ENCODE results near the gene PKP3.
"Not testable (repeated sequence)": the region's sequence is repeated elsewhere in the genome, so short reads cannot be mapped to it uniquely, and the experiment has no call there.

The PKP3 gene

GRCh38 chr11:377174-377865 lies 16.7 kb upstream of the PKP3 start:
- no peak for DNase-seq (ENCODE audit: low spot score)

GRCh38 chr11:377883-378500 lies 16.0 kb upstream of the PKP3 start:
- no peak for DNase-seq (ENCODE audit: low spot score)

GRCh38 chr11:379205-380094 lies 14.6 kb upstream of the PKP3 start:
- DNase-seq (ENCODE audit: low spot score) = no peak

GRCh38 chr11:380095-380480 lies 13.9 kb upstream of the PKP3 start:
- DNase-seq (ENCODE audit: low spot score) = no peak

GRCh38 chr11:380491-380890 lies 13.5 kb upstream of the PKP3 start:
- no peak for DNase-seq (ENCODE audit: low spot score)

- DNase-seq (ENCODE audit: low spot score) = no peak
Measured at GRCh38 chr11:380996-381395, 13.0 kb upstream of the PKP3 start.

- DNase-seq (ENCODE audit: low spot score) = no peak
Measured at GRCh38 chr11:381501-382072, 12.4 kb upstream of the PKP3 start.

- no peak for DNase-seq (ENCODE audit: low spot score)
Measured at GRCh38 chr11:382081-382629, 11.9 kb upstream of the PKP3 start.

- no peak for DNase-seq (ENCODE audit: low spot score)
Measured at GRCh38 chr11:383431-383830, 10.6 kb upstream of the PKP3 start.

- DNase-seq (ENCODE audit: low spot score) = no peak
Measured at GRCh38 chr11:384511-384910, 9.5 kb upstream of the PKP3 start.

- DNase-seq (ENCODE audit: low spot score) = no peak
Measured at GRCh38 chr11:385594-386351, 8.2 kb upstream of the PKP3 start.

GRCh38 chr11:386483-386882 lies 7.5 kb upstream of the PKP3 start:
- no peak for DNase-seq (ENCODE audit: low spot score)

- no peak for DNase-seq (ENCODE audit: low spot score)
Measured at GRCh38 chr11:387193-387793, 6.7 kb upstream of the PKP3 start.

- not testable (repeated sequence) for DNase-seq (ENCODE audit: low spot score)
Measured at GRCh38 chr11:389369-389768, 4.6 kb upstream of the PKP3 start.

GRCh38 chr11:390175-390574 lies 3.8 kb upstream of the PKP3 start:
- DNase-seq (ENCODE audit: low spot score) = no peak

- DNase-seq (ENCODE audit: low spot score) = no peak
Measured at GRCh38 chr11:391117-392017, 2.6 kb upstream of the PKP3 start.

- no peak for DNase-seq (ENCODE audit: low spot score)
Measured at GRCh38 chr11:392102-392777, 1.8 kb upstream of the PKP3 start.

GRCh38 chr11:393219-394033 lies 583 bp upstream of the PKP3 start:
- DNase-seq (ENCODE audit: low spot score) = no peak

Data from HuH-7.5 (cell line).